Measurements from ENCODE around the gene HS6ST2.

Gene HS6ST2

GRCh38 chrX:132704769-132705168, 253.7 kb downstream of the HS6ST2 start:
- no peaks in the 10 kb centered on the region for H3K27me3 ChIP-seq (ENCODE audit: control insufficient read depth, insufficient read depth, low read length)

GRCh38 chrX:132694382-132694781, 264.0 kb downstream of the HS6ST2 start:
- Histone ChIP-seq H3K27me3 (ENCODE audit: control insufficient read depth, insufficient read depth, low read length) (no peaks in the 10 kb centered on the region), H3K4me3 (ENCODE audit: low read length) (no peak overlapping the region), H3K4me1 (ENCODE audit: control insufficient read depth, insufficient read depth, low read length) (no peaks in the 10 kb centered on the region), H3K27ac (ENCODE audit: low read depth, low read length) (no peak overlapping the region), H3K36me3 (ENCODE audit: control insufficient read depth, insufficient read depth, low read length) (no peaks in the 10 kb centered on the region), H3K9ac (ENCODE audit: low read length) (no peak overlapping the region)

More at GRCh38 chrX:132704769-132705168, 253.7 kb downstream of the HS6ST2 start:
- no peaks in the 10 kb centered on the region for H3K36me3 ChIP-seq (ENCODE audit: control insufficient read depth, insufficient read depth, low read length)
- no peak overlapping the region for H3K9ac ChIP-seq (ENCODE audit: low read length)
- no peak overlapping the region for H3K4me3 ChIP-seq (ENCODE audit: low read length)
- no peaks in the 10 kb centered on the region for H3K4me1 ChIP-seq (ENCODE audit: control insufficient read depth, insufficient read depth, low read length)
- H3K27ac ChIP-seq (ENCODE audit: low read depth, low read length) = no peak overlapping the region

GRCh38 chrX:132692526-132692925, 265.9 kb downstream of the HS6ST2 start:
- Histone ChIP-seq H3K27me3 (ENCODE audit: control insufficient read depth, insufficient read depth, low read length) (no peaks in the 10 kb centered on the region), H3K4me3 (ENCODE audit: low read length) (no peak overlapping the region), H3K27ac (ENCODE audit: low read depth, low read length) (no peak overlapping the region), H3K36me3 (ENCODE audit: control insufficient read depth, insufficient read depth, low read length) (no peaks in the 10 kb centered on the region), H3K4me1 (ENCODE audit: control insufficient read depth, insufficient read depth, low read length) (no peaks in the 10 kb centered on the region), H3K9ac (ENCODE audit: low read length) (no peak overlapping the region)

GRCh38 chrX:132692066-132692465, 266.4 kb downstream of the HS6ST2 start:
- Histone ChIP-seq H3K36me3 (ENCODE audit: control insufficient read depth, insufficient read depth, low read length) (no peaks in the 10 kb centered on the region), H3K9ac (ENCODE audit: low read length) (no peak overlapping the region), H3K27me3 (ENCODE audit: control insufficient read depth, insufficient read depth, low read length) (no peaks in the 10 kb centered on the region), H3K4me3 (ENCODE audit: low read length) (no peak overlapping the region), H3K27ac (ENCODE audit: low read depth, low read length) (no peak overlapping the region), H3K4me1 (ENCODE audit: control insufficient read depth, insufficient read depth, low read length) (no peaks in the 10 kb centered on the region)

GRCh38 chrX:132689612-132690563, 268.5 kb downstream of the HS6ST2 start:
- Histone ChIP-seq H3K4me3 (ENCODE audit: low read length) (no peak overlapping the region), H3K27me3 (ENCODE audit: control insufficient read depth, insufficient read depth, low read length) (no peaks in the 10 kb centered on the region), H3K36me3 (ENCODE audit: control insufficient read depth, insufficient read depth, low read length) (no peaks in the 10 kb centered on the region), H3K9ac (ENCODE audit: low read length) (no peak overlapping the region), H3K4me1 (ENCODE audit: control insufficient read depth, insufficient read depth, low read length) (no peaks in the 10 kb centered on the region), H3K27ac (ENCODE audit: low read depth, low read length) (no peak overlapping the region)

GRCh38 chrX:132685276-132685675, 273.2 kb downstream of the HS6ST2 start:
- no peak overlapping the region for H3K27ac ChIP-seq (ENCODE audit: low read depth, low read length)
- no peak overlapping the region for H3K4me3 ChIP-seq (ENCODE audit: low read length)
- H3K4me1 ChIP-seq (ENCODE audit: control insufficient read depth, insufficient read depth, low read length) = no peaks in the 10 kb centered on the region
- no peak overlapping the region for H3K9ac ChIP-seq (ENCODE audit: low read length)
- H3K27me3 ChIP-seq (ENCODE audit: control insufficient read depth, insufficient read depth, low read length) = no peaks in the 10 kb centered on the region
- H3K36me3 ChIP-seq (ENCODE audit: control insufficient read depth, insufficient read depth, low read length) = no peaks in the 10 kb centered on the region

GRCh38 chrX:132677233-132677716, 281.2 kb downstream of the HS6ST2 start:
- Histone ChIP-seq H3K27me3 (ENCODE audit: control insufficient read depth, insufficient read depth, low read length) (peaks cover 3% of the 10 kb centered on the region), H3K4me1 (ENCODE audit: control insufficient read depth, insufficient read depth, low read length) (no peaks in the 10 kb centered on the region)

GRCh38 chrX:132676561-132677186, 281.8 kb downstream of the HS6ST2 start:
- H3K27me3 ChIP-seq (ENCODE audit: control insufficient read depth, insufficient read depth, low read length) = peaks cover 3% of the 10 kb centered on the region
- no peak overlapping the region for H3K9ac ChIP-seq (ENCODE audit: low read length)
- H3K36me3 ChIP-seq (ENCODE audit: control insufficient read depth, insufficient read depth, low read length) = no peaks in the 10 kb centered on the region
- H3K4me1 ChIP-seq (ENCODE audit: control insufficient read depth, insufficient read depth, low read length) = no peaks in the 10 kb centered on the region
- H3K4me3 ChIP-seq (ENCODE audit: low read length) = no peak overlapping the region
- no peak overlapping the region for H3K27ac ChIP-seq (ENCODE audit: low read depth, low read length)

More at GRCh38 chrX:132677233-132677716, 281.2 kb downstream of the HS6ST2 start:
- no peak overlapping the region for H3K4me3 ChIP-seq (ENCODE audit: low read length)
- H3K9ac ChIP-seq (ENCODE audit: low read length) = no peak overlapping the region
- no peaks in the 10 kb centered on the region for H3K36me3 ChIP-seq (ENCODE audit: control insufficient read depth, insufficient read depth, low read length)
- H3K27ac ChIP-seq (ENCODE audit: low read depth, low read length) = no peak overlapping the region

GRCh38 chrX:132676102-132676501, 282.3 kb downstream of the HS6ST2 start:
- Histone ChIP-seq H3K27ac (ENCODE audit: low read depth, low read length) (no peak overlapping the region), H3K4me1 (ENCODE audit: control insufficient read depth, insufficient read depth, low read length) (no peaks in the 10 kb centered on the region), H3K9ac (ENCODE audit: low read length) (no peak overlapping the region), H3K36me3 (ENCODE audit: control insufficient read depth, insufficient read depth, low read length) (no peaks in the 10 kb centered on the region), H3K27me3 (ENCODE audit: control insufficient read depth, insufficient read depth, low read length) (peaks cover 3% of the 10 kb centered on the region), H3K4me3 (ENCODE audit: low read length) (no peak overlapping the region)

GRCh38 chrX:132673331-132673730, 285.1 kb downstream of the HS6ST2 start:
- Histone ChIP-seq H3K27ac (ENCODE audit: low read depth, low read length) (no peak overlapping the region), H3K9ac (ENCODE audit: low read length) (no peak overlapping the region), H3K4me1 (ENCODE audit: control insufficient read depth, insufficient read depth, low read length) (no peaks in the 10 kb centered on the region), H3K27me3 (ENCODE audit: control insufficient read depth, insufficient read depth, low read length) (peaks cover 3% of the 10 kb centered on the region), H3K4me3 (ENCODE audit: low read length) (no peak overlapping the region), H3K36me3 (ENCODE audit: control insufficient read depth, insufficient read depth, low read length) (no peaks in the 10 kb centered on the region)

GRCh38 chrX:132671229-132671641, 287.2 kb downstream of the HS6ST2 start:
- no peaks in the 10 kb centered on the region for H3K4me1 ChIP-seq (ENCODE audit: control insufficient read depth, insufficient read depth, low read length)
- peaks cover 3% of the 10 kb centered on the region for H3K27me3 ChIP-seq (ENCODE audit: control insufficient read depth, insufficient read depth, low read length)
- no peak overlapping the region for H3K27ac ChIP-seq (ENCODE audit: low read depth, low read length)
- no peaks in the 10 kb centered on the region for H3K36me3 ChIP-seq (ENCODE audit: control insufficient read depth, insufficient read depth, low read length)
- H3K9ac ChIP-seq (ENCODE audit: low read length) = no peak overlapping the region
- no peak overlapping the region for H3K4me3 ChIP-seq (ENCODE audit: low read length)

- Histone ChIP-seq H3K4me1 (ENCODE audit: control insufficient read depth, insufficient read depth, low read length) (no peaks in the 10 kb centered on the region), H3K27me3 (ENCODE audit: control insufficient read depth, insufficient read depth, low read length) (no peaks in the 10 kb centered on the region), H3K27ac (ENCODE audit: low read depth, low read length) (no peak overlapping the region), H3K4me3 (ENCODE audit: low read length) (no peak overlapping the region), H3K36me3 (ENCODE audit: control insufficient read depth, insufficient read depth, low read length) (no peaks in the 10 kb centered on the region), H3K9ac (ENCODE audit: low read length) (no peak overlapping the region)
These were observed 289.3 kb downstream of the HS6ST2 start for GRCh38 chrX:132669142-132669541.

Data from rectal smooth muscle tissue (tissue), 1 donor.